CD14-positive monocyte (primary cell): ENCODE data around the gene CENPM. TPM values are rescaled to one million over a fixed set of nuclear protein-coding genes. Genes with fewer than 3 reads are reported as not detected.

ENCODE experiments used
- DNase-seq, 3 donors: peaks; one replicate each; pipeline ENCODE4 v3.0.0-alpha.2; 2011 to 2022
- H2AFZ ChIP-seq: 2 replicates; pipeline ENCODE4 v1.6.0; 2012; ENCODE audit warnings: mild to moderate bottlenecking, low read depth, low read length, inconsistent platforms; ENCODE audit not compliant: insufficient read depth, poor library complexity, severe bottlenecking
- H3K27ac ChIP-seq, 2 donors: 1 replicate in 1 of 2; 2 replicates in 1 of 2; pipeline ENCODE4 v1.5.1; 2012 to 2013; ENCODE audit warnings: low read length in 2 of 2, control low read depth in 1 of 2, inconsistent platforms in 1 of 2, low read depth in 1 of 2, mild to moderate bottlenecking in 1 of 2
- H3K27me3 ChIP-seq, 2 donors: one replicate each; pipeline versions ENCODE4 v1.6.0 to v1.6.1; 2011 to 2013; ENCODE audit warnings: low read length in 2 of 2; ENCODE audit not compliant: control insufficient read depth in 2 of 2, insufficient read depth in 2 of 2
- H3K36me3 ChIP-seq, 2 donors: replicated peaks in 1 of 2; 1 replicate in 1 of 2; 2 replicates in 1 of 2; pipeline versions ENCODE4 v1.5.1 to v1.6.1; 2012 to 2013; ENCODE audit warnings: low read length in 2 of 2, control low read depth in 1 of 2, inconsistent platforms in 1 of 2, mild to moderate bottlenecking in 1 of 2; ENCODE audit not compliant: insufficient read depth in 2 of 2, control insufficient read depth in 1 of 2
- H3K4me1 ChIP-seq, 2 donors: 1 replicate in 1 of 2; 2 replicates in 1 of 2; pipeline versions ENCODE4 v1.5.1 to v1.6.1; 2012 to 2013; ENCODE audit warnings: low read length in 2 of 2, control low read depth in 1 of 2, inconsistent platforms in 1 of 2, mild to moderate bottlenecking in 1 of 2, moderate library complexity in 1 of 2; ENCODE audit not compliant: insufficient read depth in 2 of 2, control insufficient read depth in 1 of 2
- H3K4me2 ChIP-seq: replicated peaks from 2 replicates; pipeline ENCODE3; 2012; ENCODE audit warnings: low read length, moderate library complexity, mild to moderate bottlenecking; ENCODE audit not compliant: poor library complexity, severe bottlenecking; ENCODE audit errors: extremely low read depth
- H3K4me3 ChIP-seq, 3 experiments: fragments of 200-600 bp in 1 of 3; sonication (generic) in 1 of 3; replicated peaks in 1 of 3; 1 replicate in 2 of 3; 2 replicates in 1 of 3; pipeline ENCODE4 v1.5.1; 2011 to 2013; ENCODE audit warnings: low read length in 3 of 3, mild to moderate bottlenecking in 3 of 3, control low read depth in 2 of 3, low read depth in 2 of 3, inconsistent platforms in 1 of 3, moderate library complexity in 1 of 3
- H3K79me2 ChIP-seq: 2 replicates; pipeline ENCODE4 v1.6.0; 2012; ENCODE audit warnings: mild to moderate bottlenecking, control low read depth, inconsistent platforms, low read length, moderate library complexity; ENCODE audit not compliant: insufficient read depth
- H3K9ac ChIP-seq: 2 replicates; pipeline ENCODE4 v1.6.0; 2017; ENCODE audit warnings: low read length, mild to moderate bottlenecking; ENCODE audit not compliant: insufficient read depth, poor library complexity, severe bottlenecking
- H3K9me3 ChIP-seq, 2 donors: replicated peaks in 1 of 2; 1 replicate in 1 of 2; 2 replicates in 1 of 2; pipeline versions ENCODE4 v1.5.1 to v1.6.1; 2012 to 2013; ENCODE audit warnings: low read length in 2 of 2, control low read depth in 1 of 2; ENCODE audit not compliant: control insufficient read depth in 1 of 2, insufficient read depth in 1 of 2
- H4K20me1 ChIP-seq: 2 replicates; pipeline ENCODE4 v1.6.0; 2012; ENCODE audit warnings: mild to moderate bottlenecking, low read length, control low read depth, moderate library complexity; ENCODE audit not compliant: insufficient read depth
- H3K27ac Mint-ChIP-seq, 7 donors: one replicate each; pipeline ENCODE4 v1.8.0; 2020; ENCODE audit warnings: mild to moderate bottlenecking in 7 of 7, mixed read lengths in 7 of 7, moderate library complexity in 6 of 7, inconsistent platforms in 2 of 7
- H3K27me3 Mint-ChIP-seq, 3 donors: one replicate each; pipeline ENCODE4 v1.8.0; 2021 to 2022; ENCODE audit warnings: low read depth in 3 of 3, mild to moderate bottlenecking in 3 of 3, mixed read lengths in 3 of 3, moderate library complexity in 3 of 3, inconsistent platforms in 1 of 3
- H3K36me3 Mint-ChIP-seq, 2 donors: one replicate each; pipeline ENCODE4 v1.8.0; 2020; ENCODE audit warnings: mixed read lengths in 2 of 2, inconsistent platforms in 1 of 2, mild to moderate bottlenecking in 1 of 2
- H3K4me1 Mint-ChIP-seq: one replicate; pipeline ENCODE4 v1.8.0; 2020; ENCODE audit warnings: mild to moderate bottlenecking, mixed read lengths
- H3K4me3 Mint-ChIP-seq, 2 donors: one replicate each; pipeline ENCODE4 v1.8.0; 2020; ENCODE audit warnings: mild to moderate bottlenecking in 2 of 2, mixed read lengths in 2 of 2, moderate library complexity in 1 of 2
- H3K9me3 Mint-ChIP-seq, 7 donors: one replicate each; pipeline ENCODE4 v1.8.0; 2020 to 2022; ENCODE audit warnings: mixed read lengths in 7 of 7, mild to moderate bottlenecking in 6 of 7, moderate library complexity in 6 of 7, inconsistent platforms in 2 of 7
- WGBS: methylation state at CpG from one replicate; pipeline ENCODE4 v1.1.5; 2013; ENCODE audit warnings: missing lambda C conversion rate; ENCODE audit not compliant: insufficient coverage; 5-methylcytosine and 5-hydroxymethylcytosine counted together
- intact Hi-C, 2 donors: fragments of 100-400 bp; cut with micrococcal nuclease; formaldehyde crosslinking; loops; one replicate each; pipeline versions ENCODE4 v1.15.0 to v1.15.1; 2023
- polyA plus RNA-seq, 3 donors: library from polyadenylated mRNA; depleted of rRNA in 1 of 3; unstranded in 2 of 3; stranded (reverse) in 1 of 3; fragments of 300-500 nt in 2 of 3; fragments of >200 nt in 1 of 3; fragmentation: Illumina TruSeq in 2 of 3; gene quantifications; 1 replicate in 2 of 3; 2 replicates in 1 of 3; pipeline ENCODE4 v1.2.3, GENCODE V29; 2012 to 2021
- TF ChIP-seq, protein P1 (sequence below): fragments of 200-600 bp; IDR thresholded peaks from one replicate; pipeline ENCODE4 v1.8.0; 2022; ENCODE audit warnings: antibody characterized with exemption, mild to moderate bottlenecking

The CENPM gene
- polyA plus RNA-seq, 3 donors: 0.20 TPM; not detected in 2

- 88% methylated on average over 7 of the region's 8 CpGs for WGBS
- H3K4me2 ChIP-seq: no peak overlapping the region
- H3K27ac Mint-ChIP-seq: no peak overlapping the region
- H3K4me3 Mint-ChIP-seq: no peak overlapping the region
- TF ChIP-seq, protein P1, sequence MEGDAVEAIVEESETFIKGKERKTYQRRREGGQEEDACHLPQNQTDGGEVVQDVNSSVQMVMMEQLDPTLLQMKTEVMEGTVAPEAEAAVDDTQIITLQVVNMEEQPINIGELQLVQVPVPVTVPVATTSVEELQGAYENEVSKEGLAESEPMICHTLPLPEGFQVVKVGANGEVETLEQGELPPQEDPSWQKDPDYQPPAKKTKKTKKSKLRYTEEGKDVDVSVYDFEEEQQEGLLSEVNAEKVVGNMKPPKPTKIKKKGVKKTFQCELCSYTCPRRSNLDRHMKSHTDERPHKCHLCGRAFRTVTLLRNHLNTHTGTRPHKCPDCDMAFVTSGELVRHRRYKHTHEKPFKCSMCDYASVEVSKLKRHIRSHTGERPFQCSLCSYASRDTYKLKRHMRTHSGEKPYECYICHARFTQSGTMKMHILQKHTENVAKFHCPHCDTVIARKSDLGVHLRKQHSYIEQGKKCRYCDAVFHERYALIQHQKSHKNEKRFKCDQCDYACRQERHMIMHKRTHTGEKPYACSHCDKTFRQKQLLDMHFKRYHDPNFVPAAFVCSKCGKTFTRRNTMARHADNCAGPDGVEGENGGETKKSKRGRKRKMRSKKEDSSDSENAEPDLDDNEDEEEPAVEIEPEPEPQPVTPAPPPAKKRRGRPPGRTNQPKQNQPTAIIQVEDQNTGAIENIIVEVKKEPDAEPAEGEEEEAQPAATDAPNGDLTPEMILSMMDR: no peak
- H3K27ac ChIP-seq: no peak overlapping the region
- no peak for DNase-seq
- H4K20me1 ChIP-seq: no peaks in the 10 kb centered on the region
- H2AFZ ChIP-seq: no peak overlapping the region
- H3K36me3 Mint-ChIP-seq: peaks cover 3 to 4% of the 10 kb centered on the region in 2 donors
- H3K4me1 Mint-ChIP-seq: peaks cover 9% of the 10 kb centered on the region
- no peaks in the 10 kb centered on the region for H3K79me2 ChIP-seq
- no peak overlapping the region for H3K9ac ChIP-seq
- H3K9me3 ChIP-seq: no peaks in the 10 kb centered on the region
- H3K9me3 Mint-ChIP-seq: peaks cover 0 to 18% (median 8%) of the 10 kb centered on the region in 7 donors
- H3K4me1 ChIP-seq: peaks cover 5 to 14% of the 10 kb centered on the region in 2 donors
- no peak overlapping the region for H3K4me3 ChIP-seq
- intact Hi-C loops: no loop called here
- peaks cover 30 to 49% (median 36%) of the 10 kb centered on the region in 3 donors for H3K27me3 Mint-ChIP-seq
- H3K27me3 ChIP-seq: peaks cover 8 to 30% of the 10 kb centered on the region in 2 donors
- H3K36me3 ChIP-seq: no peaks in the 10 kb centered on the region
Measured at GRCh38 chr22:41929418-41929810, 17.5 kb downstream of the CENPM start.

GRCh38 chr22:41928593-41929417 is 18.1 kb downstream of the CENPM start:
- DNase-seq: no peak
- Histone ChIP-seq H3K4me2 (no peak overlapping the region), H3K36me3 (no peaks in the 10 kb centered on the region), H3K27me3 (peaks cover 8 to 30% of the 10 kb centered on the region in 2 donors), H4K20me1 (no peaks in the 10 kb centered on the region), H3K4me3 (no peak overlapping the region), H3K79me2 (no peaks in the 10 kb centered on the region), H3K27ac (no peak overlapping the region), H3K4me1 (peaks cover 5 to 14% of the 10 kb centered on the region in 2 donors), H3K9ac (no peak overlapping the region), H2AFZ (no peak overlapping the region), H3K9me3 (no peaks in the 10 kb centered on the region)
- TF ChIP-seq, protein P1: no peak
- 84% methylated on average over 9 of the region's 14 CpGs for WGBS
- Mint-ChIP-seq H3K4me1 (peaks cover 6% of the 10 kb centered on the region), H3K9me3 (peaks cover 0 to 18% (median 8%) of the 10 kb centered on the region in 7 donors), H3K36me3 (peaks cover 3 to 4% of the 10 kb centered on the region in 2 donors), H3K27ac (no peak overlapping the region), H3K4me3 (no peak overlapping the region), H3K27me3 (peaks cover 33 to 54% (median 41%) of the 10 kb centered on the region in 3 donors)
- intact Hi-C loops: no loop called here
